A549 (cell line): ENCODE results near the gene OR52B2.

Experiments used
- CEBPB ChIP-seq, 2 experiments: fragments of >200 bp in 1 of 2; sonication (Bioruptor Twin) in 1 of 2; formaldehyde crosslinking in 1 of 2; IDR thresholded peaks; 2 replicates each; pipeline ENCODE4 v1.6.1; 2012 to 2016
- CHD4 ChIP-seq: fragments of 200-600 bp; sonication (generic); IDR thresholded peaks from 2 replicates; pipeline ENCODE4 v1.6.1; 2016; ENCODE audit warnings: antibody characterized with exemption, mild to moderate bottlenecking, borderline replicate concordance
- EP300 ChIP-seq, 2 experiments: fragments of >200 bp; sonication (Bioruptor Twin); formaldehyde crosslinking; IDR thresholded peaks; 2 replicates in 1 of 2; 3 replicates in 1 of 2; pipeline ENCODE4 v1.6.1; 2016 to 2017
- MYC ChIP-seq: IDR thresholded peaks from 2 replicates; pipeline ENCODE4 v1.6.1; 2012; ENCODE audit warnings: mild to moderate bottlenecking, inconsistent platforms, low read length, improper control_type of control experiment, borderline replicate concordance
- NPAS2 ChIP-seq: fragments of 250-450 bp; sonication (Bioruptor Pico); IDR thresholded peaks from 2 replicates; pipeline ENCODE4 v1.8.0; 2022; ENCODE audit warnings: mild to moderate bottlenecking, moderate library complexity, borderline replicate concordance
- TF ChIP-seq, protein P1 (sequence below): fragments of >200 bp; sonication (Bioruptor Twin); formaldehyde crosslinking; IDR thresholded peaks from 3 replicates; pipeline ENCODE4 v1.6.1; 2016
- TF ChIP-seq, protein P2 (sequence below): fragments of 450-650 bp; IDR thresholded peaks from 2 replicates; pipeline ENCODE4 v1.6.1; 2014; ENCODE audit warnings: antibody characterized with exemption

DNA sequence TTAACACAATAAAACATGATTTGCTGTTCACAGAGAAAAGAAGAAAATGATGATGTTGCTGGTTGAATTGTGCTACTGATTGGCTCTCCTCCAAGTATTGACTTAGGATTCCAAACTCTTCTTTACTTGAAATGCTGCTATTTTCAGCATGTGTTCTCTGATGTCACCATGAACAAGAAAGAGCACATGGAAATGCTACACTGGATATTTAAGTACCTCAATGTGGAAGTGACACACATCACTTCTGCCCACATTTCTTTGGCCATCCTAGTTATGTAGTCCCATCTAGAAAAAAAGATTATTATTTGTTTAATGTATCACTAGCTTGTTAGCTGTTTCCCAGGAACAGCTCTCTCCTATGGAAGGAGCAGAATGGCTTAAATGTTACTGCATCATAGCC lies 27.2 kb downstream of the OR52B2 start:
- TF ChIP-seq MYC (no peak), CEBPB (IDR thresholded peaks at IDR 0.05) (no peak), NPAS2 (CRISPR knock-in tag) (no peak), EP300 (IDR thresholded peaks at IDR 0.05) (no peak), CHD4 (no peak)
- TF ChIP-seq, protein P1, sequence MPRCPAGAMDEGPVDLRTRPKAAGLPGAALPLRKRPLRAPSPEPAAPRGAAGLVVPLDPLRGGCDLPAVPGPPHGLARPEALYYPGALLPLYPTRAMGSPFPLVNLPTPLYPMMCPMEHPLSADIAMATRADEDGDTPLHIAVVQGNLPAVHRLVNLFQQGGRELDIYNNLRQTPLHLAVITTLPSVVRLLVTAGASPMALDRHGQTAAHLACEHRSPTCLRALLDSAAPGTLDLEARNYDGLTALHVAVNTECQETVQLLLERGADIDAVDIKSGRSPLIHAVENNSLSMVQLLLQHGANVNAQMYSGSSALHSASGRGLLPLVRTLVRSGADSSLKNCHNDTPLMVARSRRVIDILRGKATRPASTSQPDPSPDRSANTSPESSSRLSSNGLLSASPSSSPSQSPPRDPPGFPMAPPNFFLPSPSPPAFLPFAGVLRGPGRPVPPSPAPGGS, result no peak
- TF ChIP-seq, protein P2, sequence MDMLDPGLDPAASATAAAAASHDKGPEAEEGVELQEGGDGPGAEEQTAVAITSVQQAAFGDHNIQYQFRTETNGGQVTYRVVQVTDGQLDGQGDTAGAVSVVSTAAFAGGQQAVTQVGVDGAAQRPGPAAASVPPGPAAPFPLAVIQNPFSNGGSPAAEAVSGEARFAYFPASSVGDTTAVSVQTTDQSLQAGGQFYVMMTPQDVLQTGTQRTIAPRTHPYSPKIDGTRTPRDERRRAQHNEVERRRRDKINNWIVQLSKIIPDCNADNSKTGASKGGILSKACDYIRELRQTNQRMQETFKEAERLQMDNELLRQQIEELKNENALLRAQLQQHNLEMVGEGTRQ, result no peak
